Vagina (tissue), 2 donors: ENCODE results near the gene CYP11A1.

Source experiments
- CTCF ChIP-seq, 3 experiments: fragments of 450-650 bp in 2 of 3; fragments of 200-600 bp in 1 of 3; sonication (generic) in 1 of 3; IDR thresholded peaks; one replicate each; pipeline ENCODE4 v1.5.1; 2017 to 2019; ENCODE audit warnings: antibody characterized with exemption in 3 of 3, mild to moderate bottlenecking in 2 of 3, moderate library complexity in 2 of 3
- POLR2A ChIP-seq, 2 donors: fragments of 450-650 bp; IDR thresholded peaks; one replicate each; pipeline ENCODE4 v1.6.1; 2017; ENCODE audit warnings: antibody characterized with exemption in 2 of 2, mild to moderate bottlenecking in 2 of 2, moderate library complexity in 2 of 2

DNA sequence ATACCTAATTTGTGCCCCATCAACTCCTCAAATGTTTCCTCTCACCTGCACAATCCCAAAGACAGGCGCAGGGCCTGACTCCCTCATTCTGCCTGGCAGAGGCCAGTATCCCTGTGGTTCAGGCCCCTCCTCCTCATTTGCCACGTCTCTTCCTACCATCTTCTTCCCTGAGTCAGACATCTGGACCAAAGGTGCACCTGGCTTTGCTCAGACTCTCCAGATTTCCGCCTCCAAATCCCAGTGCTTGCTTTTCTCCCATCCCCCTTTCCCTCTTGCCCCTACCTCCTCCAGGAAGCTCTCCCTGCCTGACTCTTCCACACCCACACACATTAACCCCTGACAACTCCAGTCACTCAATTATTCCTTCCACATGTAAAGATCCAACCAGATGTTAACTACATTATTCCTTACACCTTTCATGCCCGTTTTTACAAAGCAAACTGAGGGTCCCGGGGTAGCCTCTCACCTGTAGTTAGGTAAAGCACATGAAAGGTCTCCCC, 46.7 kb upstream of the CYP11A1 start:
- TF ChIP-seq CTCF (IDR thresholded peaks at IDR 0.05) = no peak
- no peak for TF ChIP-seq POLR2A (IDR thresholded peaks at IDR 0.05)
